Vagina (tissue), 2 donors: ENCODE data around the gene GUCY1A1.

ENCODE experiments used
- CTCF ChIP-seq, 3 experiments: fragments of 450-650 bp in 2 of 3; fragments of 200-600 bp in 1 of 3; sonication (generic) in 1 of 3; IDR thresholded peaks; one replicate each; pipeline ENCODE4 v1.5.1; 2017 to 2019; ENCODE audit warnings: antibody characterized with exemption in 3 of 3, mild to moderate bottlenecking in 2 of 3, moderate library complexity in 2 of 3
- POLR2A ChIP-seq, 2 donors: fragments of 450-650 bp; IDR thresholded peaks; one replicate each; pipeline ENCODE4 v1.6.1; 2017; ENCODE audit warnings: antibody characterized with exemption in 2 of 2, mild to moderate bottlenecking in 2 of 2, moderate library complexity in 2 of 2
- POLR2AphosphoS5 ChIP-seq, 2 donors: sonication (generic); formaldehyde crosslinking; IDR thresholded peaks; one replicate each; pipeline ENCODE4 v1.9.0; 2017; ENCODE audit warnings: antibody characterized with exemption in 2 of 2, mild to moderate bottlenecking in 2 of 2, low read depth in 1 of 2; ENCODE audit not compliant: insufficient read depth in 1 of 2

GRCh38 chr4:155735496-155735895, 68.8 kb downstream of the GUCY1A1 start:
- no peak for TF ChIP-seq CTCF (IDR thresholded peaks at IDR 0.05)
- no peak for TF ChIP-seq POLR2A (IDR thresholded peaks at IDR 0.05)
- no peak for TF ChIP-seq POLR2AphosphoS5 (IDR thresholded peaks at IDR 0.05; ENCODE audit: insufficient read depth in 1 of 2, low read depth in 1 of 2)
